CD8-positive, alpha-beta memory T cell (primary cell): ENCODE data around the gene IL21R. TPM values are rescaled to one million over a fixed set of nuclear protein-coding genes. Genes with fewer than 3 reads are reported as not detected.
"Not testable (repeated sequence)": the region's sequence is repeated elsewhere in the genome, so short reads cannot be mapped to it uniquely, and the experiment has no call there.

Source experiments
- CTCF ChIA-PET: fragments of 350-600 bp; sonication (Branson Sonifier 250); formaldehyde crosslinking; loops from one replicate; lab custom pipeline; 2021; ENCODE audit warnings: antibody characterized with exemption; lab: Charles Lee
- POLR2A ChIA-PET: fragments of 350-600 bp; sonication (Branson Sonifier 250); formaldehyde crosslinking; loops from one replicate; lab custom pipeline; 2021; ENCODE audit warnings: antibody characterized with exemption; lab: Charles Lee
- DNase-seq, 5 donors: peaks; one replicate each; pipeline versions ENCODE4 v3.0.0 to v3.0.0-alpha.2; 2020 to 2022; ENCODE audit warnings: mixed read lengths in 1 of 5
- H3K27ac ChIP-seq: one replicate; pipeline ENCODE4 v1.7.0; 2013; ENCODE audit warnings: low read depth, mild to moderate bottlenecking, low read length, moderate library complexity
- H3K27me3 ChIP-seq: 2 replicates; pipeline ENCODE4 v1.7.0; 2013; ENCODE audit warnings: low read length, mild to moderate bottlenecking; ENCODE audit not compliant: insufficient read depth, poor library complexity, severe bottlenecking
- H3K36me3 ChIP-seq: 2 replicates; pipeline ENCODE4 v1.7.0; 2013; ENCODE audit warnings: mild to moderate bottlenecking, low read length, moderate library complexity; ENCODE audit not compliant: insufficient read depth
- H3K4me1 ChIP-seq: 2 replicates; pipeline ENCODE4 v1.7.0; 2013; ENCODE audit warnings: mild to moderate bottlenecking, low read length, moderate library complexity; ENCODE audit not compliant: insufficient read depth
- H3K4me3 ChIP-seq: 2 replicates; pipeline ENCODE4 v1.7.0; 2013; ENCODE audit warnings: mild to moderate bottlenecking, low read length
- H3K9me3 ChIP-seq: 2 replicates; pipeline ENCODE4 v1.7.0; 2013; ENCODE audit warnings: mild to moderate bottlenecking, low read length
- H3K27ac Mint-ChIP-seq, 8 donors: one replicate each; pipeline ENCODE4 v1.8.0; 2020 to 2021; ENCODE audit warnings: mixed read lengths in 8 of 8, mild to moderate bottlenecking in 6 of 8, inconsistent platforms in 3 of 8, moderate library complexity in 3 of 8
- H3K27me3 Mint-ChIP-seq, 2 donors: one replicate each; pipeline ENCODE4 v1.8.0; 2020 to 2021; ENCODE audit warnings: mixed read lengths in 2 of 2, mild to moderate bottlenecking in 1 of 2, moderate library complexity in 1 of 2
- H3K36me3 Mint-ChIP-seq, 3 donors: one replicate each; pipeline ENCODE4 v1.8.0; 2020 to 2021; ENCODE audit warnings: mixed read lengths in 3 of 3, inconsistent platforms in 1 of 3, mild to moderate bottlenecking in 1 of 3
- H3K4me1 Mint-ChIP-seq, 3 donors: one replicate each; pipeline ENCODE4 v1.8.0; 2020 to 2021; ENCODE audit warnings: mixed read lengths in 3 of 3, inconsistent platforms in 1 of 3, mild to moderate bottlenecking in 1 of 3
- H3K4me3 Mint-ChIP-seq, 7 donors: one replicate each; pipeline ENCODE4 v1.8.0; 2020 to 2021; ENCODE audit warnings: mixed read lengths in 7 of 7, mild to moderate bottlenecking in 6 of 7, moderate library complexity in 4 of 7, inconsistent platforms in 2 of 7
- H3K9me3 Mint-ChIP-seq, 5 donors: one replicate each; pipeline ENCODE4 v1.8.0; 2020 to 2022; ENCODE audit warnings: mixed read lengths in 5 of 5, mild to moderate bottlenecking in 3 of 5, moderate library complexity in 2 of 5, inconsistent platforms in 1 of 5
- polyA plus RNA-seq: library from polyadenylated mRNA; unstranded; fragments of 300-500 nt; fragmentation: Illumina TruSeq; gene quantifications from one replicate; pipeline ENCODE4 v1.2.3, GENCODE V29; 2021
- total RNA-seq, 2 experiments: library from RNA; stranded (reverse); gene quantifications; one replicate each; pipeline ENCODE4 v1.2.3, GENCODE V29; 2021

IL21R gene
- total and polyA plus RNA-seq, 3 experiments from 2014 or later = 53.7 to 84.5 (median 80.5) TPM

- no peak overlapping the region for H3K27ac ChIP-seq
- Mint-ChIP-seq H3K27me3 (peaks cover 0 to under 1% of the 10 kb centered on the region in 2 donors), H3K9me3 (peaks cover 0 to 1% (median 0%) of the 10 kb centered on the region in 5 donors), H3K4me1 (peaks cover 34 to 63% (median 45%) of the 10 kb centered on the region in 3 donors), H3K4me3 (no peak overlapping the region), H3K27ac (peak overlapping the region in 3 of 8 donors; percentile 54 to 89 (median 81)), H3K36me3 (peaks cover 0 to 79% (median 7%) of the 10 kb centered on the region in 3 donors)
- no peaks in the 10 kb centered on the region for H3K27me3 ChIP-seq
- H3K9me3 ChIP-seq = no peaks in the 10 kb centered on the region
- DNase-seq = peak in 1 of 5 donors; percentile 27
- ChIA-PET POLR2A (no interaction called here), CTCF (no interaction called here)
- peaks cover 39% of the 10 kb centered on the region for H3K36me3 ChIP-seq
- H3K4me1 ChIP-seq = peaks cover 26% of the 10 kb centered on the region
- H3K4me3 ChIP-seq = no peak overlapping the region
Observed at GRCh38 chr16:27429981-27430441, 28.0 kb downstream of the IL21R start.

GRCh38 chr16:27430512-27430911, 28.5 kb downstream of the IL21R start:
- peaks cover 31 to 58% (median 40%) of the 10 kb centered on the region in 3 donors for H3K4me1 Mint-ChIP-seq
- Histone ChIP-seq H3K4me1 (peaks cover 26% of the 10 kb centered on the region), H3K4me3 (no peak overlapping the region), H3K27me3 (no peaks in the 10 kb centered on the region), H3K27ac (no peak overlapping the region), H3K36me3 (peaks cover 37% of the 10 kb centered on the region), H3K9me3 (no peaks in the 10 kb centered on the region)
- peaks cover 0 to 76% (median 5%) of the 10 kb centered on the region in 3 donors for H3K36me3 Mint-ChIP-seq
- no peaks in the 10 kb centered on the region for H3K27me3 Mint-ChIP-seq
- POLR2A ChIA-PET = no interaction called here
- CTCF ChIA-PET = interaction anchor here (1.1 kb wide), 1 partner anchor 10 kb away, joined by 3 read pairs; no protein-coding TSS in a partner anchor
- no peak overlapping the region for H3K4me3 Mint-ChIP-seq
- DNase-seq = peak in 1 of 5 donors; percentile 17
- H3K27ac Mint-ChIP-seq = peak overlapping the region in 6 of 8 donors; percentile 54 to 89 (median 72)
- H3K9me3 Mint-ChIP-seq = peaks cover 0 to 1% (median 0%) of the 10 kb centered on the region in 5 donors

GRCh38 chr16:27430923-27431484, 29.0 kb downstream of the IL21R start:
- POLR2A ChIA-PET = no interaction called here
- DNase-seq = peak in 1 of 5 donors; percentile 28
- Histone ChIP-seq H3K4me3 (no peak overlapping the region), H3K9me3 (no peaks in the 10 kb centered on the region), H3K27me3 (no peaks in the 10 kb centered on the region), H3K27ac (no peak overlapping the region), H3K36me3 (peaks cover 39% of the 10 kb centered on the region), H3K4me1 (peaks cover 24% of the 10 kb centered on the region)
- Mint-ChIP-seq H3K4me1 (peaks cover 28 to 54% (median 36%) of the 10 kb centered on the region in 3 donors), H3K4me3 (no peak overlapping the region), H3K27me3 (no peaks in the 10 kb centered on the region), H3K27ac (peak overlapping the region in 5 of 8 donors; percentile 54 to 89 (median 70)), H3K9me3 (peaks cover 0 to 1% (median 0%) of the 10 kb centered on the region in 5 donors), H3K36me3 (peaks cover under 1 to 77% (median 5%) of the 10 kb centered on the region in 3 donors)
- CTCF ChIA-PET = interaction anchor here (1.1 kb wide), 1 partner anchor 10 kb away, joined by 3 read pairs; no protein-coding TSS in a partner anchor

- POLR2A ChIA-PET = no interaction called here
- Mint-ChIP-seq H3K27me3 (no peaks in the 10 kb centered on the region), H3K4me3 (no peak overlapping the region)
Observed at GRCh38 chr16:27431773-27432532, 30.0 kb downstream of the IL21R start.

GRCh38 chr16:27432558-27432957, 30.6 kb downstream of the IL21R start:
- no peaks in the 10 kb centered on the region for H3K9me3 Mint-ChIP-seq
- no peaks in the 10 kb centered on the region for H3K27me3 Mint-ChIP-seq
- no peaks in the 10 kb centered on the region for H3K27me3 ChIP-seq
- H3K27ac ChIP-seq = no peak overlapping the region
- peaks cover 15 to 42% (median 20%) of the 10 kb centered on the region in 3 donors for H3K4me1 Mint-ChIP-seq
- ChIA-PET CTCF (interaction anchor here (1.5 to 1.9 kb wide), 2 partner anchors 13 to 24 kb away, joined by 3 to 5 read pairs; no protein-coding TSS in a partner anchor), POLR2A (no interaction called here)
- H3K4me3 ChIP-seq = no peak overlapping the region
- H3K27ac Mint-ChIP-seq = peak overlapping the region; percentile 1 to 89 (median 60)
- peaks cover 12% of the 10 kb centered on the region for H3K4me1 ChIP-seq
- no peak for DNase-seq
- H3K36me3 Mint-ChIP-seq = peaks cover 4 to 79% (median 9%) of the 10 kb centered on the region in 3 donors
- peaks cover 51% of the 10 kb centered on the region for H3K36me3 ChIP-seq
- H3K4me3 Mint-ChIP-seq = no peak overlapping the region
- no peaks in the 10 kb centered on the region for H3K9me3 ChIP-seq

More at GRCh38 chr16:27431773-27432532, 30.0 kb downstream of the IL21R start:
- H3K9me3 ChIP-seq = no peaks in the 10 kb centered on the region
- Mint-ChIP-seq H3K4me1 (peaks cover 21 to 48% (median 26%) of the 10 kb centered on the region in 3 donors), H3K9me3 (no peaks in the 10 kb centered on the region), H3K27ac (peak overlapping the region in 6 of 8 donors; percentile 4 to 85 (median 68)), H3K36me3 (peaks cover 4 to 77% (median 9%) of the 10 kb centered on the region in 3 donors)
- H3K4me1 ChIP-seq = peaks cover 15% of the 10 kb centered on the region
- H3K27me3 ChIP-seq = no peaks in the 10 kb centered on the region
- H3K27ac ChIP-seq = no peak overlapping the region
- H3K36me3 ChIP-seq = peaks cover 48% of the 10 kb centered on the region
- CTCF ChIA-PET = interaction anchor here (1.5 kb wide), 1 partner anchor 25 kb away, joined by 3 read pairs; no protein-coding TSS in a partner anchor
- peak in 1 of 5 donors; percentile 27 for DNase-seq
- no peak overlapping the region for H3K4me3 ChIP-seq

GRCh38 chr16:27433191-27433590, 31.2 kb downstream of the IL21R start:
- ChIA-PET CTCF (interaction anchor here (1.5 to 1.9 kb wide), 3 partner anchors 12 to 24 kb away, joined by 3 to 5 read pairs (median 4); no protein-coding TSS in a partner anchor), POLR2A (interaction anchor here (0.7 kb wide), 1 partner anchor 13 kb away, joined by 3 read pairs; no protein-coding TSS in a partner anchor)
- not testable (repeated sequence) for H3K4me1 ChIP-seq, H3K4me3 Mint-ChIP-seq, H3K9me3 Mint-ChIP-seq, H3K9me3 ChIP-seq, H3K27ac ChIP-seq, H3K4me3 ChIP-seq, DNase-seq, H3K27me3 Mint-ChIP-seq, H3K27me3 ChIP-seq
- H3K36me3 ChIP-seq = peaks cover 58% of the 10 kb centered on the region
- H3K27ac Mint-ChIP-seq = peak overlapping the region in 6 of 8 donors; percentile 63 to 89 (median 76)
- H3K36me3 Mint-ChIP-seq = peaks cover 4 to 81% (median 7%) of the 10 kb centered on the region in 3 donors
- peaks cover 12 to 37% (median 15%) of the 10 kb centered on the region in 3 donors for H3K4me1 Mint-ChIP-seq

- H3K36me3 Mint-ChIP-seq = peaks cover 4 to 86% (median 7%) of the 10 kb centered on the region in 3 donors
- peak overlapping the region in 3 of 8 donors; percentile 17 to 89 (median 78) for H3K27ac Mint-ChIP-seq
- no peaks in the 10 kb centered on the region for H3K9me3 Mint-ChIP-seq
- H3K9me3 ChIP-seq = no peaks in the 10 kb centered on the region
- H3K4me1 ChIP-seq = peaks cover 5% of the 10 kb centered on the region
- H3K27me3 Mint-ChIP-seq = no peaks in the 10 kb centered on the region
- H3K27me3 ChIP-seq = no peaks in the 10 kb centered on the region
- no peak overlapping the region for H3K4me3 ChIP-seq
- H3K27ac ChIP-seq = no peak overlapping the region
- H3K4me1 Mint-ChIP-seq = peaks cover 11 to 33% (median 12%) of the 10 kb centered on the region in 3 donors
- no peak overlapping the region for H3K4me3 Mint-ChIP-seq
- ChIA-PET POLR2A (interaction anchor here (0.7 kb wide), 1 partner anchor 12 kb away, joined by 3 read pairs; no protein-coding TSS in a partner anchor), CTCF (interaction anchor here (1.5 to 1.9 kb wide), 3 partner anchors 12 to 23 kb away, joined by 3 to 5 read pairs (median 4); no protein-coding TSS in a partner anchor)
- H3K36me3 ChIP-seq = peaks cover 58% of the 10 kb centered on the region
- DNase-seq = peak in 1 of 5 donors; percentile 28
Observed at GRCh38 chr16:27433636-27434035, 31.7 kb downstream of the IL21R start.
